Transverse colon (tissue), 4 donors: Measurements from ENCODE around the gene CALN1. TPM values are rescaled to one million over a fixed set of nuclear protein-coding genes. Genes with fewer than 3 reads are reported as not detected.

Source experiments
- DNase-seq: peaks from one replicate; pipeline ENCODE4 v3.0.0-alpha.2; 2019
- H3K27ac ChIP-seq, 4 donors: fragments of 200-600 bp; sonication (generic); 2 replicates each; pipeline ENCODE4 v1.5.1; 2016 to 2018; ENCODE audit warnings: inconsistent platforms in 4 of 4
- H3K27me3 ChIP-seq: fragments of 200-600 bp; sonication (generic); 2 replicates; pipeline ENCODE4 v1.5.1; 2017; ENCODE audit warnings: inconsistent platforms
- H3K36me3 ChIP-seq, 4 donors: fragments of 200-600 bp; sonication (generic); 2 replicates each; pipeline ENCODE4 v1.5.1; 2017 to 2019; ENCODE audit warnings: inconsistent platforms in 4 of 4
- H3K4me1 ChIP-seq, 4 donors: fragments of 200-600 bp; sonication (generic); 2 replicates each; pipeline ENCODE4 v1.5.1; 2017 to 2020; ENCODE audit warnings: inconsistent platforms in 4 of 4
- H3K4me3 ChIP-seq, 4 donors: fragments of 200-600 bp; sonication (generic); 1 replicate in 1 of 4; 2 replicates in 3 of 4; pipeline versions ENCODE4 v1.5.1 to v1.6.1; 2017 to 2019; ENCODE audit warnings: inconsistent platforms in 4 of 4
- H3K9me3 ChIP-seq, 2 donors: fragments of 200-600 bp; sonication (generic); 2 replicates each; pipeline ENCODE4 v1.5.1; 2017 to 2019; ENCODE audit warnings: inconsistent platforms in 2 of 2
- EP300 ChIP-seq: sonication (generic); formaldehyde crosslinking; IDR thresholded peaks from one replicate; pipeline ENCODE4 v1.6.1; 2017; ENCODE audit warnings: antibody characterized with exemption, low read depth
- POLR2A ChIP-seq: fragments of 450-650 bp; IDR thresholded peaks from one replicate; pipeline ENCODE4 v1.6.1; 2016; ENCODE audit warnings: antibody characterized with exemption, mild to moderate bottlenecking, moderate library complexity
- POLR2AphosphoS5 ChIP-seq, 3 donors: sonication (generic); formaldehyde crosslinking; IDR thresholded peaks; one replicate each; pipeline ENCODE4 v1.6.1; 2016; ENCODE audit warnings: antibody characterized with exemption in 3 of 3
- WGBS, 2 donors: methylation state at CpG; one replicate each; pipeline ENCODE4 v1.1.5; 2018; ENCODE audit warnings: low coverage in 1 of 2; 5-methylcytosine and 5-hydroxymethylcytosine counted together
- in situ Hi-C, 4 donors: fragments of 200-750 bp; cut with MboI; loops; one replicate each; pipeline versions ENCODE4 v1.15.0 to v1.15.1; 2017; ENCODE audit warnings: low sequenced_read_pairs in 3 of 4, low pct_ligation_motif_present in 1 of 4, low pct_unique_long_range_greater_than_20kb in 1 of 4
- intact Hi-C: fragments of 100-400 bp; cut with DNase I; formaldehyde crosslinking; loops from one replicate; pipeline ENCODE4 v1.15.1; 2023; ENCODE audit warnings: low total_unique reads
- total RNA-seq, 4 donors: library from RNA; depleted of rRNA; stranded (reverse); fragments of >200 nt; gene quantifications; one replicate each; pipeline ENCODE4 v1.1.0, GENCODE V29; 2016
- TF ChIP-seq, protein P1 (sequence below), 5 experiments: fragments of 200-600 bp in 3 of 5; fragments of 450-650 bp in 2 of 5; sonication (generic) in 3 of 5; IDR thresholded peaks; 1 replicate in 2 of 5; 2 replicates in 3 of 5; pipeline ENCODE4 v1.5.1; 2016 to 2017; ENCODE audit warnings: antibody characterized with exemption in 5 of 5, inconsistent platforms in 3 of 5, mild to moderate bottlenecking in 2 of 5, moderate library complexity in 1 of 5

Gene CALN1
- total RNA-seq, 4 donors from 2014 or later: not detected

DNA sequence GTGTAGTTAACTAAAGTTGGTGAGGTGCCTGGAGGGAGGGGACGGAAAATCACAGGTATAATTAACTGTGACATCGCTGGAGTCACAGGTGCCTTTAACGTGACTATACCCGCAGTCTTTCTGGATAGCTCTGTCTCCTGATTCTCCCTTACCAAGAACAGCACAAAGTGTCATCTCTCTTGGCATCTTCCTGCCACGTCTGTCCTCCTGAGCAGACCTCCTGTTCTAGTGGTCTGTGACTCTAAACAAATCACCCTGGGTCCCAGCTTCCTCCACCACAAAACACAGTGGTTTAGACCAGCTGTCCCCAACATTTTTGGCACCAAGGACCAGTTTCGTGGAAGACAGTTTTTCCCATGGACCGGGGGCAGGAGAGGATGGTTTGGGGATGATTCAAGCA, 90.5 kb downstream of the CALN1 start:
- WGBS, 2 donors: 62 to 68% methylated on average over 4 to 7 of the region's 7 CpGs
- no peaks in the 10 kb centered on the region for H3K36me3 ChIP-seq
- in situ Hi-C loops: no loop called here
- TF ChIP-seq POLR2AphosphoS5 (IDR thresholded peaks at IDR 0.05): no peak
- no peak for TF ChIP-seq POLR2A
- TF ChIP-seq EP300: no peak
- TF ChIP-seq, protein P1, sequence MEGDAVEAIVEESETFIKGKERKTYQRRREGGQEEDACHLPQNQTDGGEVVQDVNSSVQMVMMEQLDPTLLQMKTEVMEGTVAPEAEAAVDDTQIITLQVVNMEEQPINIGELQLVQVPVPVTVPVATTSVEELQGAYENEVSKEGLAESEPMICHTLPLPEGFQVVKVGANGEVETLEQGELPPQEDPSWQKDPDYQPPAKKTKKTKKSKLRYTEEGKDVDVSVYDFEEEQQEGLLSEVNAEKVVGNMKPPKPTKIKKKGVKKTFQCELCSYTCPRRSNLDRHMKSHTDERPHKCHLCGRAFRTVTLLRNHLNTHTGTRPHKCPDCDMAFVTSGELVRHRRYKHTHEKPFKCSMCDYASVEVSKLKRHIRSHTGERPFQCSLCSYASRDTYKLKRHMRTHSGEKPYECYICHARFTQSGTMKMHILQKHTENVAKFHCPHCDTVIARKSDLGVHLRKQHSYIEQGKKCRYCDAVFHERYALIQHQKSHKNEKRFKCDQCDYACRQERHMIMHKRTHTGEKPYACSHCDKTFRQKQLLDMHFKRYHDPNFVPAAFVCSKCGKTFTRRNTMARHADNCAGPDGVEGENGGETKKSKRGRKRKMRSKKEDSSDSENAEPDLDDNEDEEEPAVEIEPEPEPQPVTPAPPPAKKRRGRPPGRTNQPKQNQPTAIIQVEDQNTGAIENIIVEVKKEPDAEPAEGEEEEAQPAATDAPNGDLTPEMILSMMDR (IDR thresholded peaks at IDR 0.05): no peak
- H3K4me1 ChIP-seq: no peaks in the 10 kb centered on the region
- H3K27ac ChIP-seq: no peak overlapping the region
- H3K9me3 ChIP-seq: no peaks in the 10 kb centered on the region
- intact Hi-C loops: no loop called here
- H3K4me3 ChIP-seq: no peak overlapping the region
- H3K27me3 ChIP-seq: no peaks in the 10 kb centered on the region
- no peak for DNase-seq

DNA sequence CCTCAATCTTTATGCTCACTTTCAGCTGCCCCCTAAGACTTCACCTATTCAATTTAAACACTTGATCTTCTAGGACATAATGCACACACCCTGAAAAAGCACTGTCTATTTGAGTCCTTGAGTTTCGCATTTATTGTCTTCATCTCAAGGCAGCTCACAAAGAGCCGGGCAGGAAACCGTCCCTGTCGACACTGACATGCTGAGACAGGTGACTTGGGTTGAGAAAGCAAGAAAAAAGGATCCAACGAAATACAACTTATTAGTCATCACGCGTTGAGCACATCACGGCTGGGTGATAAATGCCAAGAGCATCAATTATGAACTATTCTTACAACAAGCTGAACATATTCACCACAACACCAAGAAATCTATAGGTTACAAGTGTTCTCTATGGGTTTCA, 91.1 kb downstream of the CALN1 start:
- in situ Hi-C loops (no loop called here), intact Hi-C loops (no loop called here)
- WGBS, 2 donors: 73 to 86% methylated on average over 8 of the region's 8 CpGs
- Histone ChIP-seq H3K36me3 (no peaks in the 10 kb centered on the region), H3K27ac (no peak overlapping the region), H3K4me1 (no peaks in the 10 kb centered on the region), H3K4me3 (no peak overlapping the region), H3K9me3 (no peaks in the 10 kb centered on the region), H3K27me3 (no peaks in the 10 kb centered on the region)
- DNase-seq: no peak
- TF ChIP-seq POLR2A (no peak), EP300 (no peak), POLR2AphosphoS5 (IDR thresholded peaks at IDR 0.05) (no peak)
- TF ChIP-seq, protein P1 (IDR thresholded peaks at IDR 0.05): no peak

DNA sequence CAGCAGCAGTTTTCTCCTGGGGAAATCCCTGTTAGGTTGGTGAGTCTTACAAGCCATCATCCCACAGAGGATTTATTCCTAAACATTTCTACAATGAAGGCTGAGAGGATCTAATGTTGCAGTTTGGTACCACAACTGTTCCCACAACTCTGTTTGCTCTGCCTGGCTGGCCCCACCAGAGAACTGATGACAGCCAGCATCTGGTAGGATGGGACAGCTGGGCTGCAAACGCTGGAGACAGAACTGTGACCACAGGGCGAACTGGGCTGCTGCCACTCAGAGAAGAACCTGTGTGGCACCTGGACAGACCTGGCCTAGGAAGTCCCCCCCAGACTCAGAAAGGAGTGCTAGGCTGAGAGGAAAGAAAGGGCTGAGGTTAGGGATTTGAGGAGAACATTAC, 94.8 kb downstream of the CALN1 start:
- Histone ChIP-seq H3K4me1 (no peaks in the 10 kb centered on the region), H3K27me3 (no peaks in the 10 kb centered on the region), H3K36me3 (no peaks in the 10 kb centered on the region), H3K4me3 (no peak overlapping the region), H3K27ac (no peak overlapping the region), H3K9me3 (no peaks in the 10 kb centered on the region)
- TF ChIP-seq EP300: no peak
- TF ChIP-seq, protein P1 (IDR thresholded peaks at IDR 0.05): no peak
- TF ChIP-seq POLR2A: no peak
- no peak for TF ChIP-seq POLR2AphosphoS5 (IDR thresholded peaks at IDR 0.05)
- WGBS, 2 donors: 47% methylated on average over 2 of the region's 2 CpGs; no CpG with 5 or more reads in 1 of the 2 donors
- intact Hi-C loops: no loop called here
- in situ Hi-C loops: no loop called here
- no peak for DNase-seq

DNA sequence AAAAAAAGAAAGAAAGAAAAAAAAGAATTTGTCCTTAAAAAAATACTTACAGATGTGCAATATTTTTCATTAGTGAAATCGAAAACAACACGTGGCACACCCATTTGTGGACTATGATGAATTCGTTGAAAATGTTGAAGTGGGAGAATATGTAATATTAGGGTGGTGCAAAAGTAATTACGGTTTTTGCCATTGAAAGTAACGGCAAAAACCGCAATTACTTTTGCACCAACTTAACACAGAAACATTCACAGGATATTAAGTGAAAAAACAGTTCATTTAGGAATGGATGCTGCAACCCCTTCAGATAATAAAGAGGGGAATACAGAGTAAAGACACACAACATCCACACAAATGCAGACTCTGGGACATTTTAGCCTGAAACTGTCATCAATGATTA, 96.0 kb downstream of the CALN1 start:
- 81 to 82% methylated on average over 6 of the region's 6 CpGs for WGBS, 2 donors
- TF ChIP-seq POLR2AphosphoS5 (IDR thresholded peaks at IDR 0.05) (no peak), EP300 (no peak), POLR2A (no peak)
- TF ChIP-seq, protein P1 (IDR thresholded peaks at IDR 0.05): no peak
- in situ Hi-C loops (no loop called here), intact Hi-C loops (no loop called here)
- no peak overlapping the region for H3K27ac ChIP-seq
- no peak for DNase-seq
- H3K27me3 ChIP-seq: no peaks in the 10 kb centered on the region
- no peaks in the 10 kb centered on the region for H3K36me3 ChIP-seq
- H3K4me3 ChIP-seq: no peak overlapping the region
- H3K4me1 ChIP-seq: no peaks in the 10 kb centered on the region
- no peaks in the 10 kb centered on the region for H3K9me3 ChIP-seq
